GM12878 (cell line): ENCODE results near the gene FRK. TPM values are rescaled to one million over a fixed set of nuclear protein-coding genes. Genes with fewer than 3 reads are reported as not detected.

Experiments used
- BACH1 ChIP-seq: fragments of 450-650 bp; IDR thresholded peaks from 2 replicates; pipeline ENCODE4 v1.6.1; 2017; ENCODE audit warnings: mild to moderate bottlenecking, borderline replicate concordance
- CHD2 ChIP-seq: IDR thresholded peaks from 2 replicates; pipeline ENCODE4 v1.6.1; 2011; ENCODE audit warnings: low read depth, low read length, improper control_type of control experiment, borderline replicate concordance
- CREB1 ChIP-seq: IDR thresholded peaks from 2 replicates; pipeline ENCODE4 v1.6.1; 2012; ENCODE audit warnings: low read depth, mild to moderate bottlenecking, inconsistent platforms
- ESRRA ChIP-seq: IDR thresholded peaks from 2 replicates; pipeline ENCODE4 v1.6.1; 2012; ENCODE audit warnings: mild to moderate bottlenecking, low read length, improper control_type of control experiment
- FOXK2 ChIP-seq: fragments of 450-650 bp; IDR thresholded peaks from 2 replicates; pipeline ENCODE4 v1.6.1; 2017; ENCODE audit warnings: mild to moderate bottlenecking, moderate library complexity
- MEF2B ChIP-seq: fragments of 450-650 bp; IDR thresholded peaks from 2 replicates; pipeline ENCODE4 v1.6.1; 2018; ENCODE audit warnings: mild to moderate bottlenecking, moderate library complexity; ENCODE audit not compliant: partially characterized antibody, poor library complexity, severe bottlenecking
- MYC ChIP-seq: IDR thresholded peaks from 2 replicates; pipeline ENCODE4 v1.6.1; 2011; ENCODE audit warnings: mild to moderate bottlenecking, low read length, moderate library complexity, inconsistent platforms; ENCODE audit not compliant: insufficient read depth, insufficient replicate concordance, insufficient read length, severe bottlenecking
- NFIC ChIP-seq: IDR thresholded peaks from 2 replicates; pipeline ENCODE4 v1.6.1; 2012; ENCODE audit warnings: low read depth, mild to moderate bottlenecking, inconsistent platforms, low read length, moderate library complexity
- RAD21 ChIP-seq: IDR thresholded peaks from 2 replicates; pipeline ENCODE4 v1.6.1; 2011; ENCODE audit warnings: mild to moderate bottlenecking, low read depth, low read length, moderate library complexity; ENCODE audit not compliant: insufficient read depth
- RUNX3 ChIP-seq: IDR thresholded peaks from 2 replicates; pipeline ENCODE4 v1.6.1; 2012; ENCODE audit warnings: low read length, inconsistent platforms
- SREBF1 ChIP-seq: IDR thresholded peaks from 2 replicates; pipeline ENCODE4 v1.6.1; 2012; ENCODE audit warnings: mild to moderate bottlenecking, low read length
- TAF1 ChIP-seq: IDR thresholded peaks from 2 replicates; pipeline ENCODE4 v1.6.1; 2011; ENCODE audit warnings: mild to moderate bottlenecking, low read depth, low read length, borderline replicate concordance
- TBL1XR1 ChIP-seq: IDR thresholded peaks from 2 replicates; pipeline ENCODE4 v1.6.1; 2012; ENCODE audit warnings: low read depth, low read length, improper control_type of control experiment
- YY1 ChIP-seq: IDR thresholded peaks from 2 replicates; pipeline ENCODE4 v1.6.1; 2011; ENCODE audit warnings: low read depth, mild to moderate bottlenecking, low read length
- ZNF384 ChIP-seq: IDR thresholded peaks from 2 replicates; pipeline ENCODE4 v1.6.1; 2012; ENCODE audit warnings: low read depth, mild to moderate bottlenecking, low read length, improper control_type of control experiment, borderline replicate concordance
- polyA plus RNA-seq, 11 experiments: library from polyadenylated mRNA; depleted of rRNA in 4 of 11; unstranded in 6 of 11; stranded (reverse) in 5 of 11; fragments of >200 nt; fragmentation: Nextera tagmentation in 4 of 11; fragmentation: Illumina TruSeq in 1 of 11; extraction: Ambion mirVana in 4 of 11; extraction: Trizol in 1 of 11; gene quantifications; 1 replicate in 1 of 11; 2 replicates in 10 of 11; pipeline versions ENCODE4 v1.2.1 to v1.2.3, GENCODE V29; 2011 to 2016; ENCODE audit warnings: inconsistent platforms in 2 of 11, missing spikeins in 2 of 11, low read depth in 1 of 11
- total RNA-seq, 4 experiments: library from RNA; depleted of rRNA in 3 of 4; stranded (reverse); fragments of >200 nt in 3 of 4; fragmentation: Illumina TruSeq in 1 of 4; extraction: Trizol in 1 of 4; gene quantifications; 2 replicates each; pipeline versions ENCODE4 v1.2.1 to v1.2.3, GENCODE V29; 2013 to 2021
- TF ChIP-seq, protein P1 (sequence below): fragments of 450-650 bp; IDR thresholded peaks from 2 replicates; pipeline ENCODE4 v1.6.1; 2017; ENCODE audit warnings: low read depth, mild to moderate bottlenecking, moderate library complexity
- TF ChIP-seq, protein P2 (sequence below): fragments of 450-650 bp; IDR thresholded peaks from 2 replicates; pipeline ENCODE4 v1.6.1; 2017; ENCODE audit warnings: mild to moderate bottlenecking, moderate library complexity
- TF ChIP-seq, protein P3 (sequence below): IDR thresholded peaks from 2 replicates; pipeline ENCODE4 v1.6.1; 2012; ENCODE audit warnings: improper control_type of control experiment, low read depth, low read length; ENCODE audit not compliant: insufficient replicate concordance

Gene FRK
- total and polyA plus RNA-seq, 10 of the 15 experiments (the other 5 are each of a cell fraction or from before 2014, with no cell fraction given) = 0.29 to 2.4 (median 1.2) TPM

DNA sequence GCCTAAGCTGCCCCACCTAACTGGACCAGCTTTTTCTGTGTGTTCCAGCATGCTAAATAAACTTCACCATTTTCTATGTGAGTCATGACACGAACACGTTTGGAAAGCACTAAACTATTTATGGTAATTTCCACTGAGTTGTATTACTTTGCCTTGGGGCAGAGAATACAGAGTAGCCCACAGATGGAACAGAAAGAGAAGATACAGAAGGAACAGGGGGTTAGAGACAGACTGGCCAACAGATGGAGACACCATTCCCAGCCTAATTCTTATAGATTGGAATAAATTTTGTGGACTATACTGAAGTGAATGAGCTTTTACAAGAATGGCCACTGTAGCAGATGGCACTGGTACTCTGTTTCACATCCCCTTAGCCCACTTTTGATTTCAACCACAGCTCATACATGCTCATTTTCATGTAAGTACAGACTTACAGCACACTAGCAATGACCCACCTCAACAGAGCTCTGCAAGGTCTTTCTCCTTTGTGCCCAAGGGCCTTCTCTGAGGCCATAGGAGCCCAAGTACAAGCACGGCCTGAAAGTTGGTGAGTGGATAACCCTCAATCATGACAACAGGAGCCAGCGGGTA is 26.8 kb upstream of the FRK start (continued):
- TF ChIP-seq MYC (no peak), NFIC (peak; percentile 89), SREBF1 (no peak), TBL1XR1 (0 out of 2 replicates have a peak, but pooled peaks have one; percentile 45), ESRRA (no peak), CREB1 (0 out of 2 replicates have a peak, but pooled peaks have one; percentile 11), RUNX3 (peak; percentile 95), MEF2B (peak; percentile 79), ZNF384 (no peak), BACH1 (no peak), FOXK2 (no peak), CHD2 (peak; percentile 7; the same call in 1 of the 2 replicates), TAF1 (peak; percentile 45; the same call in 1 of the 2 replicates), RAD21 (0 out of 2 replicates have a peak, but pooled peaks have one; percentile 4), YY1 (peak; percentile 60)
- TF ChIP-seq, protein P1, sequence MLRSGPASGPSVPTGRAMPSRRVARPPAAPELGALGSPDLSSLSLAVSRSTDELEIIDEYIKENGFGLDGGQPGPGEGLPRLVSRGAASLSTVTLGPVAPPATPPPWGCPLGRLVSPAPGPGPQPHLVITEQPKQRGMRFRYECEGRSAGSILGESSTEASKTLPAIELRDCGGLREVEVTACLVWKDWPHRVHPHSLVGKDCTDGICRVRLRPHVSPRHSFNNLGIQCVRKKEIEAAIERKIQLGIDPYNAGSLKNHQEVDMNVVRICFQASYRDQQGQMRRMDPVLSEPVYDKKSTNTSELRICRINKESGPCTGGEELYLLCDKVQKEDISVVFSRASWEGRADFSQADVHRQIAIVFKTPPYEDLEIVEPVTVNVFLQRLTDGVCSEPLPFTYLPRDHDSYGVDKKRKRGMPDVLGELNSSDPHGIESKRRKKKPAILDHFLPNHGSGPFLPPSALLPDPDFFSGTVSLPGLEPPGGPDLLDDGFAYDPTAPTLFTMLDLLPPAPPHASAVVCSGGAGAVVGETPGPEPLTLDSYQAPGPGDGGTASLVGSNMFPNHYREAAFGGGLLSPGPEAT = peak; percentile 80
- TF ChIP-seq, protein P2, sequence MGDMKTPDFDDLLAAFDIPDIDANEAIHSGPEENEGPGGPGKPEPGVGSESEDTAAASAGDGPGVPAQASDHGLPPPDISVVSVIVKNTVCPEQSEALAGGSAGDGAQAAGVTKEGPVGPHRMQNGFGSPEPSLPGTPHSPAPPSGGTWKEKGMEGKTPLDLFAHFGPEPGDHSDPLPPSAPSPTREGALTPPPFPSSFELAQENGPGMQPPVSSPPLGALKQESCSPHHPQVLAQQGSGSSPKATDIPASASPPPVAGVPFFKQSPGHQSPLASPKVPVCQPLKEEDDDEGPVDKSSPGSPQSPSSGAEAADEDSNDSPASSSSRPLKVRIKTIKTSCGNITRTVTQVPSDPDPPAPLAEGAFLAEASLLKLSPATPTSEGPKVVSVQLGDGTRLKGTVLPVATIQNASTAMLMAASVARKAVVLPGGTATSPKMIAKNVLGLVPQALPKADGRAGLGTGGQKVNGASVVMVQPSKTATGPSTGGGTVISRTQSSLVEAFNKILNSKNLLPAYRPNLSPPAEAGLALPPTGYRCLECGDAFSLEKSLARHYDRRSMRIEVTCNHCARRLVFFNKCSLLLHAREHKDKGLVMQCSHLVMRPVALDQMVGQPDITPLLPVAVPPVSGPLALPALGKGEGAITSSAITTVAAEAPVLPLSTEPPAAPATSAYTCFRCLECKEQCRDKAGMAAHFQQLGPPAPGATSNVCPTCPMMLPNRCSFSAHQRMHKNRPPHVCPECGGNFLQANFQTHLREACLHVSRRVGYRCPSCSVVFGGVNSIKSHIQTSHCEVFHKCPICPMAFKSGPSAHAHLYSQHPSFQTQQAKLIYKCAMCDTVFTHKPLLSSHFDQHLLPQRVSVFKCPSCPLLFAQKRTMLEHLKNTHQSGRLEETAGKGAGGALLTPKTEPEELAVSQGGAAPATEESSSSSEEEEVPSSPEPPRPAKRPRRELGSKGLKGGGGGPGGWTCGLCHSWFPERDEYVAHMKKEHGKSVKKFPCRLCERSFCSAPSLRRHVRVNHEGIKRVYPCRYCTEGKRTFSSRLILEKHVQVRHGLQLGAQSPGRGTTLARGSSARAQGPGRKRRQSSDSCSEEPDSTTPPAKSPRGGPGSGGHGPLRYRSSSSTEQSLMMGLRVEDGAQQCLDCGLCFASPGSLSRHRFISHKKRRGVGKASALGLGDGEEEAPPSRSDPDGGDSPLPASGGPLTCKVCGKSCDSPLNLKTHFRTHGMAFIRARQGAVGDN = peak; percentile 33
- TF ChIP-seq, protein P3, sequence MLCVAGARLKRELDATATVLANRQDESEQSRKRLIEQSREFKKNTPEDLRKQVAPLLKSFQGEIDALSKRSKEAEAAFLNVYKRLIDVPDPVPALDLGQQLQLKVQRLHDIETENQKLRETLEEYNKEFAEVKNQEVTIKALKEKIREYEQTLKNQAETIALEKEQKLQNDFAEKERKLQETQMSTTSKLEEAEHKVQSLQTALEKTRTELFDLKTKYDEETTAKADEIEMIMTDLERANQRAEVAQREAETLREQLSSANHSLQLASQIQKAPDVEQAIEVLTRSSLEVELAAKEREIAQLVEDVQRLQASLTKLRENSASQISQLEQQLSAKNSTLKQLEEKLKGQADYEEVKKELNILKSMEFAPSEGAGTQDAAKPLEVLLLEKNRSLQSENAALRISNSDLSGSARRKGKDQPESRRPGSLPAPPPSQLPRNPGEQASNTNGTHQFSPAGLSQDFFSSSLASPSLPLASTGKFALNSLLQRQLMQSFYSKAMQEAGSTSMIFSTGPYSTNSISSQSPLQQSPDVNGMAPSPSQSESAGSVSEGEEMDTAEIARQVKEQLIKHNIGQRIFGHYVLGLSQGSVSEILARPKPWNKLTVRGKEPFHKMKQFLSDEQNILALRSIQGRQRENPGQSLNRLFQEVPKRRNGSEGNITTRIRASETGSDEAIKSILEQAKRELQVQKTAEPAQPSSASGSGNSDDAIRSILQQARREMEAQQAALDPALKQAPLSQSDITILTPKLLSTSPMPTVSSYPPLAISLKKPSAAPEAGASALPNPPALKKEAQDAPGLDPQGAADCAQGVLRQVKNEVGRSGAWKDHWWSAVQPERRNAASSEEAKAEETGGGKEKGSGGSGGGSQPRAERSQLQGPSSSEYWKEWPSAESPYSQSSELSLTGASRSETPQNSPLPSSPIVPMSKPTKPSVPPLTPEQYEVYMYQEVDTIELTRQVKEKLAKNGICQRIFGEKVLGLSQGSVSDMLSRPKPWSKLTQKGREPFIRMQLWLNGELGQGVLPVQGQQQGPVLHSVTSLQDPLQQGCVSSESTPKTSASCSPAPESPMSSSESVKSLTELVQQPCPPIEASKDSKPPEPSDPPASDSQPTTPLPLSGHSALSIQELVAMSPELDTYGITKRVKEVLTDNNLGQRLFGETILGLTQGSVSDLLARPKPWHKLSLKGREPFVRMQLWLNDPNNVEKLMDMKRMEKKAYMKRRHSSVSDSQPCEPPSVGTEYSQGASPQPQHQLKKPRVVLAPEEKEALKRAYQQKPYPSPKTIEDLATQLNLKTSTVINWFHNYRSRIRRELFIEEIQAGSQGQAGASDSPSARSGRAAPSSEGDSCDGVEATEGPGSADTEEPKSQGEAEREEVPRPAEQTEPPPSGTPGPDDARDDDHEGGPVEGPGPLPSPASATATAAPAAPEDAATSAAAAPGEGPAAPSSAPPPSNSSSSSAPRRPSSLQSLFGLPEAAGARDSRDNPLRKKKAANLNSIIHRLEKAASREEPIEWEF = no peak
